Measurements from ENCODE around the gene SORBS2. TPM values are rescaled to one million over a fixed set of nuclear protein-coding genes. Genes with fewer than 3 reads are reported as not detected.

Gene SORBS2
- total and polyA plus RNA-seq, 2 of the 8 experiments (the other 6 are each of a cell fraction or from before 2014, with no cell fraction given) = 73.0 to 87.1 TPM

GRCh38 chr4:185767528-185767927, 44.5 kb downstream of the SORBS2 start (continued):
- no peak for TF ChIP-seq CHD7 (IDR thresholded peaks at IDR 0.05; ENCODE audit: insufficient replicate concordance, low read length)
- TF ChIP-seq SP1 (IDR thresholded peaks at IDR 0.05; ENCODE audit: low read depth, low read length) = no peak
- no peak for TF ChIP-seq HDAC6 (IDR thresholded peaks at IDR 0.05; ENCODE audit: low read depth, low read length)
- TF ChIP-seq, protein P1, sequence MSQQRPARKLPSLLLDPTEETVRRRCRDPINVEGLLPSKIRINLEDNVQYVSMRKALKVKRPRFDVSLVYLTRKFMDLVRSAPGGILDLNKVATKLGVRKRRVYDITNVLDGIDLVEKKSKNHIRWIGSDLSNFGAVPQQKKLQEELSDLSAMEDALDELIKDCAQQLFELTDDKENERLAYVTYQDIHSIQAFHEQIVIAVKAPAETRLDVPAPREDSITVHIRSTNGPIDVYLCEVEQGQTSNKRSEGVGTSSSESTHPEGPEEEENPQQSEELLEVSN (IDR thresholded peaks at IDR 0.05) = no peak
- TF ChIP-seq FOSL1 (IDR thresholded peaks at IDR 0.05; ENCODE audit: insufficient read depth, low read depth, low read length) = no peak
- no peak for TF ChIP-seq MAFK (IDR thresholded peaks at IDR 0.05; ENCODE audit: low read depth, low read length)
- no peak for TF ChIP-seq USF2 (IDR thresholded peaks at IDR 0.05; ENCODE audit: low read length)
- TF ChIP-seq TCF12 (IDR thresholded peaks at IDR 0.05; ENCODE audit: low read depth, low read length) = no peak
- TF ChIP-seq SP4 (IDR thresholded peaks at IDR 0.05; ENCODE audit: low read length) = no peak
- TF ChIP-seq EP300 (IDR thresholded peaks at IDR 0.05; ENCODE audit: borderline replicate concordance in 1 of 2, low read depth in 2 of 2, low read length in 2 of 2) = no peak
